SKM-1 treated with dmso at 0.1 percent for 144 hours (cell line): Measurements from ENCODE around the gene MX1.
"Not testable (repeated sequence)": the region's sequence is repeated elsewhere in the genome, so short reads cannot be mapped to it uniquely, and the experiment has no call there.

Experiments
- DNase-seq: peaks from one replicate; lab custom pipeline; 2025; ENCODE audit not compliant: unreplicated experiment; lab: John Stamatoyannopoulos, UW

Gene MX1

DNA sequence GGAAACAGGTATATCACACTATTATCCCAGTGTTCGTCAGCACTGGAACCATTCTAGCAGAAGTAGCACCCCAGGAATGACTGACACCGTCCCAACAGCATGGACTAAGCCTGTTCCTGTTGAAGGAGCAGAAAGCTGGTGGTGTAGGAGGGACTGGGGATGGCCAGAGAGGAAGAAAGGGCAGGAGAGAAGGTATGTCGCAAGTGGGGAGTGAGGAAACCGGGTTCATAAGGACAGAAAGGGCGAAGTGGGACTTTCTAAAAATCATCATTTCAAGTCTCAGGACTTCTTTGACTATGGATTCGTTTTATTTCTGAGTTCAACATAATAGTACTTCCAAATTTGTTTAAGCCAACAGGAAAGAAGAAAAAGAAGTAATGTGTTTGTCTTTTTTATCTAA, 19.7 kb upstream of the MX1 start:
- peak; percentile 77 for DNase-seq

DNA sequence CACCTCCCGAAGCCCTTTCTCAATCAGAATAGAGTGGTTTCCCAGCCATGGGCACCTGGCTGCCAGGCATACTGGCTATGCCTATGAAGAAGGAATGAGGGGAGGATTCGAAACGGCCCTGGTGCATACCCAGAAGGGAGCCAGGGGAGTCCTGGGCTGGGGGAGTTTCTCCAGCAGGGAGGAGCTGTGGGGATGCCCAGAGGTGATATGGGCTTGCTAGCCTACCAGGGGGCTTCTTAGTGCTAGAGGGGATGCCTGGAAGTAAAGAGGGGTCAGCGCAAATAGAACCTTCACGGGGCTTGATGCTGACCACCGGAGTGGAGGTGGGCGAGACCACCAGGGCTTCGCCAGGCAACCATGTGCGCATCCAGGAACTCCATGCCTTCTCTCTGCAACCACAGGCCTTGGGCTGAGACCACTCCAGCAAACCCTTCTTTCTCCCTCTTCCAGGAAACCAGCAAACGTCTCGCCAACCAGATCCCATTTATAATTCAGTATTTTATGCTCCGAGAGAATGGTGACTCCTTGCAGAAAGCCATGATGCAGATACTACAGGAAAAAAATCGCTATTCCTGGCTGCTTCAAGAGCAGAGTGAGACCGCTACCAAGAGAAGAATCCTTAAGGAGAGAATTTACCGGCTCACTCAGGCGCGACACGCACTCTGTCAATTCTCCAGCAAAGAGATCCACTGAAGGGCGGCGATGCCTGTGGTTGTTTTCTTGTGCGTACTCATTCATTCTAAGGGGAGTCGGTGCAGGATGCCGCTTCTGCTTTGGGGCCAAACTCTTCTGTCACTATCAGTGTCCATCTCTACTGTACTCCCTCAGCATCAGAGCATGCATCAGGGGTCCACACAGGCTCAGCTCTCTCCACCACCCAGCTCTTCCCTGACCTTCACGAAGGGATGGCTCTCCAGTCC, 18.2 kb upstream of the MX1 start:
- DNase-seq, result no peak

DNA sequence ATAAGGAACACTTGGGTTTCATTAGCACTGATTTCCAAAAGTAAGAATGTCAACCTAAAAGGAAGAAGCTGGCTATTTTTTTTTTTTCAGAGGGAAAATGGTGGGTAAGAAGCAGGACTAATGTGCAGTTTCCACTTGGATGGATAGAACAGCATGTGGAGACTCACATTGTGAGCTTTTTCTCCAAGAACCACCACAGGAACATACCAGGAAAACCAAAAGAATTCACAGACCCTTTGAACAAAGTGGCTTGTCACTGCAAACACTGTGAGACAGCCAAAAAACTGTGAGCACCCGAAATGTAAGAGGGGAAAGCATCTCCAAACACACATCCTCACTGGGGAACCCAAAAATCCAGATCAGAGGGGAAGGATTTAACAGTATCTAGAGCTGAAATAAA, 15.7 kb upstream of the MX1 start:
- DNase-seq, result no peak

- DNase-seq, result no peak
Observed at GRCh38 chr21:41410767-41411448, 15.1 kb upstream of the MX1 start.

GRCh38 chr21:41411449-41412089, 14.5 kb upstream of the MX1 start:
- DNase-seq, result peak; percentile 7

DNA sequence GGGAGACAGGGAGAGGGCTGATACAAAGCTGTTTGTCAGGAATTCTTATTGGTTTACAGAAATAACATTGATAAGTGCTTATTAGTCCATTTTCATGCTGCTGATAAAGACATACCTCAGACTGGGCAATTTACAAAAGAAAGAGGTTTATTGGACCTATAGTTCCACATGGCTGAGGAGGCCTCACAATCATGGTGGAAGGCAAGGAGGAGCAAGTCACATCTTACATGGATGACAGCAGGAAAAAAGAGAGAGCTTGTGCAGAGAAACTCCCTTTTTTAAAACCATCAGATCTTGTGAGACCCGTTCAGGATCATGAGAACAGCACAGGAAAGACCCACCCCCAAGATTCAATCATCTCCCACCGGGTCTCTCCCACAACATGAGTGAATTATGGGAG, 8.5 kb upstream of the MX1 start:
- DNase-seq, result not testable (repeated sequence)

- DNase-seq, result no peak
Observed at GRCh38 chr21:41418393-41418792, 7.6 kb upstream of the MX1 start.

DNA sequence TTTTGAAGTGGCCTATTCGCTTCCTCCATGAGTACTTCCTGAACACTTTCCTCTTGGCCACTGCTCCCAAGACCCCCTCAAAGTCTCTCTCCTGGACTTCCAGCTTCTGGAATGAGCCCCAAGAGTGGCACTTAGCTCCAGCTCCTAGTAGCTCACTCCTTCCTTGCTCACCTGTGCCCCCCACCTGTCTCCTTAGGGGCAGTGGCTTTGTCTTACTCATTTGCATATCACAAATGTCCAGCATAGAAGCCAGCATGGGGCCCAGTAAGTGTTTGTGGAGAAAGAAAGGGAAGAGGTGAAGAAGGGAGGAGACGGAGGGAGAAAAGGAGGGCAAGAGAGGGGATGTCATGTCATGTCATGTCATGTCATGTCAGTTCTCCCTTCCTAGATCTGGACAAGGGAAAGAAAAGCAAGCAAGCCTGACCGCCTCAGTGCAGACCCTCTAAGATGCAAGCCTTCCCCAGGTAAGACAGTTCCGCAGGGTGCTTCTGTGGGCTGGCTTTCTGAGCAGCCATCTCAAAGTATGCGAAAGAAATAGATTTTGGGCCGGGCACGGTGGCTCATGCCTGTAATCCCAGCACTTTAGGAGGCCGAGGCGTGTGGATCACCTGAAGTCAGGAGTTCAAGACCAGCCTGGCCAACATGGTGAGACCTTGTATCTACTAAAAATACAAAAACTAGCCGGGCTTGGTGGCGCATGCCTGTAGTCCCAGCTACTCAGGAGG, 6.9 kb upstream of the MX1 start:
- peak; percentile 19 for DNase-seq

DNA sequence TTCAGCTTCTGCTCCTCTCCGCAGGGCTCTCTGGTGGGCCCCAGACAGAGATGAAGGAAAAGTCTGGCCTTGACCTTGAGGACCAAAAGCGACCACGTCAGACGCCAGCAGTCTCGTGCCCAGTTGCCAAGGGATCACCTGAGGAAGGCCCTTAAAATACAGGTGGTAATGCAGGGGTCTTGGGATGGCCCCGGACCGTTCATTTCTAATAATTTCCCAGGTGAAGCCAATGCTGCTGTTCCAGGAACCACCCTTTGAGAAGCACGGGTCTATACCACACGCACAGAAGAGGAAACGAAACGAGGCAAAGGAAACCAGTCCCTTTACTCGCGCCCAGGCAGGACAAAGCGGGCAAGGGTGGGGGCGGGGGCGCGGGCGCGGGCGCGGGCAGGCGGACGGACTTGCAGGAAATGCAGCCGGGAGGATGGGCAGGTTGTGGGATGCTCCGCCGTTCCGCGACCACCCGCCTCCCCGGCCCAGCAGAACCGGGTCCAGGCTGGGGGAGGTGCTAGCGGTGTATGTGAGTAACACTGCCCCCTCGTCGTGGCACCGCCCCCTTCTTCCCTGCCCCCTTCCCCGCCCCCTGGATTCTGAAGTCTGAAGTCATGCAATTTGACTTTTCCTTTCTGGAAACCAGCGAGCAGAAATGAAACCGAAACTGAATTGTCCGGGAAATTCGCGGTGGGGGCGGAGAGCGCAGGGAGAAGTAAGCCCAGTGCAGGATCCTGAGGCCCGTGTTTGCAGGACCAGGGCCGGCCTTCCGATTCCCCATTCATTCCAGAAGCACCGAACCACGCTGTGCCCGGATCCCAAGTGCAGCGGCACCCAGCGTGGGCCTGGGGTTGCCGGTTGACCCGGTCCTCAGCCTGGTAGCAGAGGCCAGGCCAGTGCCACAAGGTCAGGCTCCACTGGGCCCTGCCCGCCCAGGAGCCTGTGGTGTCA, 5.8 kb upstream of the MX1 start:
- peak; percentile 66 for DNase-seq

- DNase-seq, result not testable (repeated sequence)
Observed at GRCh38 chr21:41420998-41421397, 5.0 kb upstream of the MX1 start.

DNA sequence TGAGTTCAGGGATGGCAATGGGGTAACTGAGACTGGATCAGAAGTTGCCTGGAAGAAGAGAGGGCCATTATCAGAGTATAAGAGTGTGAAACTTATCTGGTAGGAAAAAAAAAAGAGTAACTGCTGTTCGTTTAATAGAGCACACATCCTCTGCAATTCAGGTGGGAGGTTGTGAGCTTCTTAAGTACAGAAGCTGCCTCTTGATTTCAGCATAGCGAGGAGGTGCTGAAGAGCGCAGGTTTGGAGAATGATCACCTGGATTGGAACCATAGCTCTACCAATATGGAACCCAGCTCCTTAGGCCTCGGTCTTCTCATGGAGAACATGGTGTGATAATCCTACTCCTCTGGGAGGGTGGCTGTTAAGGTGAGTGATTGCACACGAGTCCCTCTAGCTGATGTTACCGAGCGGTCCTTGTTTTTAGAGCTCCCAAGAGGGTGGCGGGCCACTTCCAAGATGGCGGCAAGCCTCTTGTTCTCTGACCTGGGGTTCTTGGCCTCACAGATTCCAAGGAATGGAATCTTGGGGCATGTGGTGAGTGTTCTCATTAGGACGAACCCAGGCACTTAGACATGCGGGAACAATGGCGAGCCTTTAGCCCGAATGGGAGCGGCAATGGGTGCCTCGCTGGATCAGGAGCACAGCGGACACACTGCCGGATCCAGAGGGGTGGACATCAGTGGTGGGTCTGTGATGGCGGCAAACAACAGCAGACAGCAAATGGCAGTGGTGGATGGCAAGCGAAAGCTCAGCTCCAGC, 3.3 kb upstream of the MX1 start:
- no peak for DNase-seq

DNA sequence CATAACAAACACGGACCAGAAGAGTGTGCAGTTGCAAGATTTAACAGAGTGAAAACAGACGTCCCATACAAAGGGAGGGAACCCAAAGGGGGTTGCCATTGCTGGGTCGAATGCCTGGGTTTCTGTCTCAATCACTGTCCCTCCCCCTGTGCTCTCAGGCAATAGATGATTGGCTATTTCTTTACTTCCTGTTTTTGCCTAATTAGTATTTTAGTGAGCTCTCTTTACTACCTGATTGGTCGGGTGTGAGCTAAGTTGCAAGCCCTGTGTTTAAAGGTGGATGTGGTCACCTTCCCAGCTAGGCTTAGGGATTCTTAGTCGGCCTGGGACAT, 2.8 kb upstream of the MX1 start:
- not testable (repeated sequence) for DNase-seq

- no peak for DNase-seq
Observed at GRCh38 chr21:41425588-41425953, 468 bp upstream of the MX1 start.

- no peak for DNase-seq
Observed at GRCh38 chr21:41426676-41427404, 801 bp downstream of the MX1 start.

DNA sequence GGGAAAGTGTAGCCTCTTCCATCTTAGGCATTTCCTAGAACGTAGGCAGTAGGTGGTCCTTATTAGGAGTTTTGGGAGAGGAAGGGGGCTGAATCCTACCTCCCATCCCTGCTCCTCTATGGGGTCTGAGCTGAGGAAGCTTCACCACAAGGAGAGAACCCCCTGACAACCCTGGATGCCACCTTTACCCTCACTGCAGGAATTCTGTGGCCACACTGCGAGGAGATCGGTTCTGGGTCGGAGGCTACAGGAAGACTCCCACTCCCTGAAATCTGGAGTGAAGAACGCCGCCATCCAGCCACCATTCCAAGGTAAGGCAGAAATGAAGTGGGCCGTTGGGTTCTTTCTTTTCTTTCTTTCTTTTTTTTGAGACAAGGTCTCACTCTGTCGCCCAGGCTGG, 1.5 kb downstream of the MX1 start:
- no peak for DNase-seq

GRCh38 chr21:41428311-41428710, 2.3 kb downstream of the MX1 start:
- no peak for DNase-seq

GRCh38 chr21:41428847-41429246, 2.8 kb downstream of the MX1 start:
- DNase-seq, result no peak

GRCh38 chr21:41429305-41429704, 3.3 kb downstream of the MX1 start:
- no peak for DNase-seq

DNA sequence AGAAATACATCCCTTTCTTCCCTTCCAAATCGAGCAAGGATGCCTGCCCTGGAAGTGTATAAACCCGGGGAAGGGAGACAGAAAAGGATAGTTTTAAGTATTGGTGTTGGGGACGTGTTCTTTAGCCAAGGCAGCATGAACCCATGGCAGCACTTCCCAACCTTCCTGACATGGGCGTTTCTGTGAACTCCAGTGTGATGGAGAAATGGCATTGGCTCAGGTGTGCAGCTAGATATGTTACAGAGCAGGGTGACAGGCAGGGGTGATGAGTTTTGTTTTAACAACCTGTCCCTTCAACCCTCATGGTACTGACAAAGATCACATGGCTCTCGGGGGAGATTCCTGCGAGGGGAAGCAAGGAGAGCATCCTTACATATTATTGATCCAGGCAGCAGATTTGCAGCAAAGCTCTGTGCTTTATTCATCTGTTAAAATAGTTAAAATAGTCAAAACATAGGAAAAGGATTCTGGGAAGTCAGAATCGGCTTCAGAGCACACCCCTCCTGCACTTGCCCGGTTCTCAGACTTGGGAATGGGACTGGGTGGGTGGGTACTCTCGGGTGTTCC, 4.0 kb downstream of the MX1 start:
- DNase-seq, result no peak
